C4-2B (cell line): Measurements from ENCODE around the gene PSMD9.

Experiments
- ZFX ChIP-seq: fragments of 450-650 bp; IDR thresholded peaks from 2 replicates; pipeline ENCODE4 v1.6.1; 2017
- TF ChIP-seq, protein P1 (sequence below): fragments of 450-650 bp; conservative IDR thresholded peaks from 2 replicates; pipeline ENCODE4 v1.5.1; 2017; ENCODE audit warnings: mild to moderate bottlenecking

DNA sequence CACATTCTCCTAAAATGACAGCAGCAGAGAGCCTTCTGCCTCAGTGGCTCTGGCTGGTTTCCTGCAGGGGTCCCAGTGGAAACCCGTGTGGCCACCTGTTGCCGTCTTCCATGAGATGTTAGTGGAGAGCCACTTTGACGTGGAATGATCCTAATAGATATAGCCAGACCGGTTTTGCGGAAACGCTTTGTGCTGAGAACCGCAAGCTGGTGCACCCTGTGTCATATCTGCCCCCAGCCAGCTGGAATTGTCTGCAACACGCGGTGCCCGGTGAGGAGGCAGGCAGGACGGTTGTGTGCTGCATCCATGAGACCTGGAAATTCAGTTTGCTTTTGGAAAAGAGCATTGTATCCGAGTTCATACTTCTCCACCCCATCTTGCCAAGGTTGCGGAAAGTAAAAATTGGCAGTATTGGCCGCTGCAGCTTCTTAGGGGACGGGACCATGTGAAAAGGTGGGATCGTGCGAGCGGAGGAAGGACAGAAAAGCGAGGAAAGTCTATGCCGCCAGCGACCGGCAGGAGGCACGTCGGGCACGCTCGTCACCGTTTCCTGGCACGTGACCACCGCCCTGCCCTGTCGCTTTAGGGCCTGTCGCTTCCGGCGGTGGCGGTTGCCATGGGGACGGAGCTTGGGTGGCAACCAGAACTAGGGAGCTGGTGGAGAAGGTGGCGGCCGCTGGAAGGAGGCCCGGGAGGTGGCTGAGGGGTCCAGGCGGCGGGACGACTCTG is 29.5 kb downstream of the PSMD9 start, which contains the start of gene CFAP251:
- TF ChIP-seq, protein P1, sequence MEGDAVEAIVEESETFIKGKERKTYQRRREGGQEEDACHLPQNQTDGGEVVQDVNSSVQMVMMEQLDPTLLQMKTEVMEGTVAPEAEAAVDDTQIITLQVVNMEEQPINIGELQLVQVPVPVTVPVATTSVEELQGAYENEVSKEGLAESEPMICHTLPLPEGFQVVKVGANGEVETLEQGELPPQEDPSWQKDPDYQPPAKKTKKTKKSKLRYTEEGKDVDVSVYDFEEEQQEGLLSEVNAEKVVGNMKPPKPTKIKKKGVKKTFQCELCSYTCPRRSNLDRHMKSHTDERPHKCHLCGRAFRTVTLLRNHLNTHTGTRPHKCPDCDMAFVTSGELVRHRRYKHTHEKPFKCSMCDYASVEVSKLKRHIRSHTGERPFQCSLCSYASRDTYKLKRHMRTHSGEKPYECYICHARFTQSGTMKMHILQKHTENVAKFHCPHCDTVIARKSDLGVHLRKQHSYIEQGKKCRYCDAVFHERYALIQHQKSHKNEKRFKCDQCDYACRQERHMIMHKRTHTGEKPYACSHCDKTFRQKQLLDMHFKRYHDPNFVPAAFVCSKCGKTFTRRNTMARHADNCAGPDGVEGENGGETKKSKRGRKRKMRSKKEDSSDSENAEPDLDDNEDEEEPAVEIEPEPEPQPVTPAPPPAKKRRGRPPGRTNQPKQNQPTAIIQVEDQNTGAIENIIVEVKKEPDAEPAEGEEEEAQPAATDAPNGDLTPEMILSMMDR = peak; percentile 39
- TF ChIP-seq ZFX = no peak
